A673 (cell line): ENCODE data around the gene FNTB.

Experiments
- CTCF ChIP-seq: fragments of 300-800, 200-600 bp; sonication (generic); conservative IDR thresholded peaks from 2 replicates; pipeline ENCODE4 v1.5.1; 2017; ENCODE audit warnings: low read depth, mild to moderate bottlenecking, antibody characterized with exemption, low read length, moderate library complexity, mixed read lengths
- EZH2 ChIP-seq: fragments of 200-600 bp; sonication (generic); IDR thresholded peaks from 2 replicates; pipeline ENCODE4 v1.6.1; 2017; ENCODE audit warnings: borderline replicate concordance, low read depth, mild to moderate bottlenecking, mixed read lengths, antibody characterized with exemption, low read length; ENCODE audit not compliant: poor library complexity, severe bottlenecking

- TF ChIP-seq CTCF (no peak), EZH2 (no peak)
Measured at GRCh38 chr14:64948612-64949210, 38.0 kb upstream of the FNTB start.
